SK-N-SH (cell line): ENCODE data around the gene AREL1. TPM values are rescaled to one million over a fixed set of nuclear protein-coding genes. Genes with fewer than 3 reads are reported as not detected.

Experiments
- CTCF ChIA-PET: fragments of 300-600, 350-600 bp; formaldehyde crosslinking; extraction: SDS; loops from one replicate; lab custom pipeline; 2021; lab: Yijun Ruan, JAX
- POLR2A ChIA-PET: fragments of 350-600 bp; sonication (Branson Sonifier 250); formaldehyde crosslinking; extraction: SDS; loops from one replicate; lab custom pipeline; 2020; ENCODE audit warnings: antibody characterized with exemption, inconsistent platforms; lab: Yijun Ruan, JAX
- DNase-seq: peaks from one replicate; pipeline ENCODE4 v3.0.0; 2012
- H2AFZ ChIP-seq: fragments of 200-600 bp; sonication (generic); 2 replicates; pipeline ENCODE4 v1.8.1; 2016; ENCODE audit warnings: antibody characterized with exemption, mild to moderate bottlenecking, low read depth
- H3F3A ChIP-seq: fragments of 200-600 bp; sonication (generic); replicated peaks from 2 replicates; pipeline ENCODE3; 2016; ENCODE audit warnings: antibody characterized with exemption, mild to moderate bottlenecking; ENCODE audit not compliant: insufficient read depth
- H3K27ac ChIP-seq, 2 experiments: fragments of 200-500 bp in 1 of 2; fragments of 200-600 bp in 1 of 2; sonication (Bioruptor generic) in 1 of 2; sonication (generic), shearing (Covaris generic) in 1 of 2; 2 replicates each; pipeline versions ENCODE4 v1.5.1 to v1.6.1; 2014 to 2016; ENCODE audit warnings: low read depth in 2 of 2, inconsistent platforms in 1 of 2, low read length in 1 of 2, mild to moderate bottlenecking in 1 of 2, mixed read lengths in 1 of 2
- H3K27me3 ChIP-seq: fragments of 200-600 bp; sonication (generic), shearing (Covaris generic); 2 replicates; pipeline ENCODE4 v1.6.1; 2016; ENCODE audit warnings: mixed run types; ENCODE audit not compliant: insufficient read depth
- H3K36me3 ChIP-seq, 2 experiments: fragments of 200-500 bp in 1 of 2; fragments of 200-600 bp in 1 of 2; sonication (Bioruptor generic) in 1 of 2; sonication (generic) in 1 of 2; replicated peaks in 1 of 2; 2 replicates each; pipeline versions ENCODE3 to v1.5.1; 2014 to 2016; ENCODE audit warnings: low read length in 1 of 2, mild to moderate bottlenecking in 1 of 2; ENCODE audit not compliant: insufficient read depth in 2 of 2, control insufficient read depth in 1 of 2
- H3K4me1 ChIP-seq, 2 experiments: fragments of 200-500 bp in 1 of 2; fragments of 200-600 bp in 1 of 2; sonication (Bioruptor generic) in 1 of 2; sonication (generic), shearing (Covaris generic) in 1 of 2; 2 replicates each; pipeline versions ENCODE4 v1.5.1 to v1.6.1; 2014 to 2016; ENCODE audit warnings: low read depth in 1 of 2, low read length in 1 of 2, mixed run types in 1 of 2; ENCODE audit not compliant: insufficient read depth in 2 of 2, control insufficient read depth in 1 of 2
- H3K4me2 ChIP-seq: fragments of 200-600 bp; sonication (generic), shearing (Covaris generic); 2 replicates; pipeline ENCODE4 v1.6.1; 2017; ENCODE audit warnings: mixed run types
- H3K4me3 ChIP-seq, 2 experiments: fragments of 200-500 bp in 1 of 2; fragments of 200-600 bp in 1 of 2; sonication (Bioruptor generic) in 1 of 2; sonication (generic), shearing (Covaris generic) in 1 of 2; 2 replicates each; pipeline versions ENCODE4 v1.5.1 to v1.8.1; 2014 to 2016; ENCODE audit warnings: low read depth in 2 of 2, inconsistent platforms in 1 of 2, low read length in 1 of 2, mild to moderate bottlenecking in 1 of 2, mixed read lengths in 1 of 2, moderate library complexity in 1 of 2
- H3K79me2 ChIP-seq: fragments of 200-600 bp; sonication (generic); 2 replicates; pipeline ENCODE4 v1.8.1; 2017; ENCODE audit warnings: mild to moderate bottlenecking; ENCODE audit not compliant: insufficient read depth
- H3K9ac ChIP-seq: fragments of 200-600 bp; sonication (generic); 2 replicates; pipeline ENCODE4 v1.6.1; 2017; ENCODE audit warnings: mixed run types
- H3K9me2 ChIP-seq: fragments of 200-600 bp; sonication (generic); 2 replicates; pipeline ENCODE4 v1.6.1; 2017; ENCODE audit warnings: mixed run types
- H3K9me3 ChIP-seq: fragments of 200-600 bp; sonication (generic); 2 replicates; pipeline ENCODE4 v1.6.1; 2017; ENCODE audit warnings: mixed run types, mild to moderate bottlenecking, moderate library complexity
- H4K20me1 ChIP-seq: fragments of 200-600 bp; sonication (generic); 2 replicates; pipeline ENCODE4 v1.6.1; 2017; ENCODE audit warnings: mild to moderate bottlenecking, mixed run types; ENCODE audit not compliant: insufficient read depth
- ELF1 ChIP-seq: IDR thresholded peaks from 2 replicates; pipeline ENCODE4 v1.4.0; 2012
- EP300 ChIP-seq, 2 experiments: IDR thresholded peaks; 2 replicates each; pipeline versions ENCODE4 v1.4.0 to v1.6.1; 2012; ENCODE audit warnings: borderline replicate concordance in 1 of 2, low read depth in 1 of 2, low read length in 1 of 2
- EZH2phosphoT487 ChIP-seq: fragments of 200-600 bp; sonication (generic); IDR thresholded peaks from 2 replicates; pipeline ENCODE4 v1.6.1; 2017; ENCODE audit warnings: low read depth, mixed run types, mild to moderate bottlenecking, antibody characterized with exemption, moderate library complexity, borderline replicate concordance
- FOSL2 ChIP-seq: IDR thresholded peaks from 2 replicates; pipeline ENCODE4 v1.4.0; 2012; ENCODE audit warnings: low read depth, mild to moderate bottlenecking, moderate library complexity, borderline replicate concordance
- FOXJ3 ChIP-seq: sonication (generic); formaldehyde crosslinking; IDR thresholded peaks from 2 replicates; pipeline ENCODE4 v1.5.1; 2020; ENCODE audit warnings: mild to moderate bottlenecking, missing genetic modification reagents
- GATA2 ChIP-seq: sonication (generic); formaldehyde crosslinking; IDR thresholded peaks from 2 replicates; pipeline ENCODE4 v1.5.0; 2020; ENCODE audit warnings: mild to moderate bottlenecking, missing genetic modification reagents
- JUND ChIP-seq: IDR thresholded peaks from 2 replicates; pipeline ENCODE4 v1.4.0; 2012
- MAX ChIP-seq: IDR thresholded peaks from 2 replicates; pipeline ENCODE4 v1.4.0; 2012; ENCODE audit warnings: low read depth
- MXI1 ChIP-seq: IDR thresholded peaks from 2 replicates; pipeline ENCODE4 v1.6.1; 2012; ENCODE audit warnings: mild to moderate bottlenecking, low read depth, low read length, improper control_type of control experiment
- NFIC ChIP-seq: IDR thresholded peaks from 2 replicates; pipeline ENCODE4 v1.4.0; 2012; ENCODE audit warnings: borderline replicate concordance
- NRF1 ChIP-seq: IDR thresholded peaks from 2 replicates; pipeline ENCODE4 v1.6.1; 2012; ENCODE audit warnings: low read depth, mild to moderate bottlenecking, low read length
- POLR2AphosphoS5 ChIP-seq: IDR thresholded peaks from 2 replicates; pipeline ENCODE4 v1.6.1; 2012; ENCODE audit warnings: low read depth, low read length
- RAD21 ChIP-seq: IDR thresholded peaks from 2 replicates; pipeline ENCODE4 v1.6.1; 2012; ENCODE audit warnings: mild to moderate bottlenecking, low read length
- RCOR1 ChIP-seq: fragments of 150-350 bp; IDR thresholded peaks from 2 replicates; pipeline ENCODE4 v1.6.1; 2017; ENCODE audit warnings: antibody characterized with exemption, low read length
- RFX5 ChIP-seq: IDR thresholded peaks from 2 replicates; pipeline ENCODE4 v1.6.1; 2012; ENCODE audit warnings: mild to moderate bottlenecking, improper control_type of control experiment, low read length
- RXRA ChIP-seq: IDR thresholded peaks from 2 replicates; pipeline ENCODE4 v1.4.0; 2012; ENCODE audit warnings: low read depth, mild to moderate bottlenecking, borderline replicate concordance
- SIN3A ChIP-seq: IDR thresholded peaks from 2 replicates; pipeline ENCODE4 v1.6.1; 2012; ENCODE audit warnings: low read depth, mild to moderate bottlenecking, low read length, moderate library complexity, borderline replicate concordance
- SMC3 ChIP-seq: IDR thresholded peaks from 2 replicates; pipeline ENCODE4 v1.6.1; 2012; ENCODE audit warnings: low read depth, low read length, improper control_type of control experiment
- TAF1 ChIP-seq: IDR thresholded peaks from 2 replicates; pipeline ENCODE4 v1.6.1; 2012; ENCODE audit warnings: low read depth, mild to moderate bottlenecking, low read length, moderate library complexity, borderline replicate concordance
- TEAD4 ChIP-seq: IDR thresholded peaks from 2 replicates; pipeline ENCODE4 v1.4.0; 2012; ENCODE audit warnings: mild to moderate bottlenecking, borderline replicate concordance; ENCODE audit not compliant: insufficient read depth
- USF1 ChIP-seq: IDR thresholded peaks from 2 replicates; pipeline ENCODE4 v1.4.0; 2012; ENCODE audit warnings: low read depth, borderline replicate concordance
- YY1 ChIP-seq: IDR thresholded peaks from 2 replicates; pipeline ENCODE4 v1.4.0; 2012; ENCODE audit warnings: low read depth, mild to moderate bottlenecking
- WGBS: methylation state at CpG from one replicate; pipeline ENCODE4 v1.1.6; 2017; ENCODE audit warnings: low lambda C conversion rate; 5-methylcytosine and 5-hydroxymethylcytosine counted together
- polyA plus RNA-seq, 3 experiments: library from polyadenylated mRNA; depleted of rRNA; stranded (reverse); fragments of >200 nt; gene quantifications; 2 replicates each; pipeline ENCODE4 v1.2.3, GENCODE V29; 2012
- TF ChIP-seq, protein P1 (sequence below): fragments of 150-350 bp; IDR thresholded peaks from 2 replicates; pipeline ENCODE4 v1.6.1; 2017; ENCODE audit warnings: antibody characterized with exemption, low read length, low read depth, borderline replicate concordance
- TF ChIP-seq, protein P2 (sequence below): fragments of 150-350 bp; IDR thresholded peaks from 2 replicates; pipeline ENCODE4 v1.6.1; 2016; ENCODE audit warnings: mild to moderate bottlenecking, low read depth, low read length
- TF ChIP-seq, protein P3 (sequence below): IDR thresholded peaks from 2 replicates; pipeline ENCODE4 v1.6.1; 2012; ENCODE audit warnings: mild to moderate bottlenecking, low read depth, low read length, moderate library complexity
- TF ChIP-seq, protein P4 (sequence below): IDR thresholded peaks from 2 replicates; pipeline ENCODE4 v1.4.0; 2012; ENCODE audit warnings: low read depth, borderline replicate concordance

Gene AREL1
- polyA plus RNA-seq, 1 of the 3 experiments (the other 2 are of a cell fraction), result 35.1 TPM

GRCh38 chr14:74619672-74620131, 93.2 kb downstream of the AREL1 start:
- H3K4me2 ChIP-seq, result peak overlapping the region; percentile 84
- no peak overlapping the region for H3K4me3 ChIP-seq
- peak overlapping the region; percentile 72 to 99 for H3K27ac ChIP-seq
- peaks cover 14 to 49% of the 10 kb centered on the region in 2 experiments; a peak in 3 of 4 replicates for H3K4me1 ChIP-seq
- no peaks in the 10 kb centered on the region for H3K27me3 ChIP-seq
- peak overlapping the region; percentile 80 for H3K9ac ChIP-seq
- no peaks in the 10 kb centered on the region for H3K9me3 ChIP-seq
- no peak overlapping the region for H2AFZ ChIP-seq
- POLR2A ChIA-PET, result no interaction called here
- CTCF ChIA-PET, result interaction anchor here (0.9 to 9.2 kb wide), 4 partner anchors 9 to 119 kb away, joined by 3 to 84 read pairs (median 28); partner anchors contain the start of gene LTBP2
- peaks cover 25% of the 10 kb centered on the region; the same call in 1 of the 2 replicates for H3K79me2 ChIP-seq
- no peaks in the 10 kb centered on the region for H4K20me1 ChIP-seq
- no peaks in the 10 kb centered on the region for H3K36me3 ChIP-seq
- peaks cover 50% of the 10 kb centered on the region for H3F3A ChIP-seq
- no peak for DNase-seq
- 16% methylated on average over 5 of the region's 6 CpGs for WGBS
- H3K9me2 ChIP-seq, result no peaks in the 10 kb centered on the region
- TF ChIP-seq, protein P1, sequence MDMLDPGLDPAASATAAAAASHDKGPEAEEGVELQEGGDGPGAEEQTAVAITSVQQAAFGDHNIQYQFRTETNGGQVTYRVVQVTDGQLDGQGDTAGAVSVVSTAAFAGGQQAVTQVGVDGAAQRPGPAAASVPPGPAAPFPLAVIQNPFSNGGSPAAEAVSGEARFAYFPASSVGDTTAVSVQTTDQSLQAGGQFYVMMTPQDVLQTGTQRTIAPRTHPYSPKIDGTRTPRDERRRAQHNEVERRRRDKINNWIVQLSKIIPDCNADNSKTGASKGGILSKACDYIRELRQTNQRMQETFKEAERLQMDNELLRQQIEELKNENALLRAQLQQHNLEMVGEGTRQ, result no peak
- peak; percentile 97 for TF ChIP-seq RXRA
- TF ChIP-seq RCOR1, result no peak
- TF ChIP-seq POLR2AphosphoS5, result peak; percentile 73; the same call in 1 of the 2 replicates
- peak; percentile 75; the same call in 1 of the 2 replicates for TF ChIP-seq SIN3A
- TF ChIP-seq RFX5, result no peak
- TF ChIP-seq SMC3, result no peak
- peak; percentile 89 for TF ChIP-seq MAX
- TF ChIP-seq RAD21, result no peak
- peak; percentile 26; the same call in 1 of the 2 replicates for TF ChIP-seq TAF1
- no peak for TF ChIP-seq FOXJ3 (CRISPR knock-in tag)
- peak; percentile 98 for TF ChIP-seq TEAD4
- TF ChIP-seq YY1, result no peak
- TF ChIP-seq, protein P2, sequence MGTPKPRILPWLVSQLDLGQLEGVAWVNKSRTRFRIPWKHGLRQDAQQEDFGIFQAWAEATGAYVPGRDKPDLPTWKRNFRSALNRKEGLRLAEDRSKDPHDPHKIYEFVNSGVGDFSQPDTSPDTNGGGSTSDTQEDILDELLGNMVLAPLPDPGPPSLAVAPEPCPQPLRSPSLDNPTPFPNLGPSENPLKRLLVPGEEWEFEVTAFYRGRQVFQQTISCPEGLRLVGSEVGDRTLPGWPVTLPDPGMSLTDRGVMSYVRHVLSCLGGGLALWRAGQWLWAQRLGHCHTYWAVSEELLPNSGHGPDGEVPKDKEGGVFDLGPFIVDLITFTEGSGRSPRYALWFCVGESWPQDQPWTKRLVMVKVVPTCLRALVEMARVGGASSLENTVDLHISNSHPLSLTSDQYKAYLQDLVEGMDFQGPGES, result no peak
- peak; percentile 36 to 99; a peak in 3 of 4 replicates for TF ChIP-seq EP300 (IDR thresholded peaks at IDR 0.05; ENCODE audit: borderline replicate concordance in 1 of 2, low read depth in 1 of 2, low read length in 1 of 2)
- peak; percentile 98 for TF ChIP-seq FOSL2
- TF ChIP-seq USF1, result no peak
- no peak for TF ChIP-seq NRF1
- peak; percentile 99 for TF ChIP-seq NFIC
- no peak for TF ChIP-seq EZH2phosphoT487
- no peak for TF ChIP-seq GATA2
- TF ChIP-seq JUND, result peak; percentile 99
- TF ChIP-seq, protein P3, sequence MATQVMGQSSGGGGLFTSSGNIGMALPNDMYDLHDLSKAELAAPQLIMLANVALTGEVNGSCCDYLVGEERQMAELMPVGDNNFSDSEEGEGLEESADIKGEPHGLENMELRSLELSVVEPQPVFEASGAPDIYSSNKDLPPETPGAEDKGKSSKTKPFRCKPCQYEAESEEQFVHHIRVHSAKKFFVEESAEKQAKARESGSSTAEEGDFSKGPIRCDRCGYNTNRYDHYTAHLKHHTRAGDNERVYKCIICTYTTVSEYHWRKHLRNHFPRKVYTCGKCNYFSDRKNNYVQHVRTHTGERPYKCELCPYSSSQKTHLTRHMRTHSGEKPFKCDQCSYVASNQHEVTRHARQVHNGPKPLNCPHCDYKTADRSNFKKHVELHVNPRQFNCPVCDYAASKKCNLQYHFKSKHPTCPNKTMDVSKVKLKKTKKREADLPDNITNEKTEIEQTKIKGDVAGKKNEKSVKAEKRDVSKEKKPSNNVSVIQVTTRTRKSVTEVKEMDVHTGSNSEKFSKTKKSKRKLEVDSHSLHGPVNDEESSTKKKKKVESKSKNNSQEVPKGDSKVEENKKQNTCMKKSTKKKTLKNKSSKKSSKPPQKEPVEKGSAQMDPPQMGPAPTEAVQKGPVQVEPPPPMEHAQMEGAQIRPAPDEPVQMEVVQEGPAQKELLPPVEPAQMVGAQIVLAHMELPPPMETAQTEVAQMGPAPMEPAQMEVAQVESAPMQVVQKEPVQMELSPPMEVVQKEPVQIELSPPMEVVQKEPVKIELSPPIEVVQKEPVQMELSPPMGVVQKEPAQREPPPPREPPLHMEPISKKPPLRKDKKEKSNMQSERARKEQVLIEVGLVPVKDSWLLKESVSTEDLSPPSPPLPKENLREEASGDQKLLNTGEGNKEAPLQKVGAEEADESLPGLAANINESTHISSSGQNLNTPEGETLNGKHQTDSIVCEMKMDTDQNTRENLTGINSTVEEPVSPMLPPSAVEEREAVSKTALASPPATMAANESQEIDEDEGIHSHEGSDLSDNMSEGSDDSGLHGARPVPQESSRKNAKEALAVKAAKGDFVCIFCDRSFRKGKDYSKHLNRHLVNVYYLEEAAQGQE, result peak; percentile 73
- peak; percentile 41; the same call in 1 of the 2 replicates for TF ChIP-seq ELF1
- TF ChIP-seq, protein P4, sequence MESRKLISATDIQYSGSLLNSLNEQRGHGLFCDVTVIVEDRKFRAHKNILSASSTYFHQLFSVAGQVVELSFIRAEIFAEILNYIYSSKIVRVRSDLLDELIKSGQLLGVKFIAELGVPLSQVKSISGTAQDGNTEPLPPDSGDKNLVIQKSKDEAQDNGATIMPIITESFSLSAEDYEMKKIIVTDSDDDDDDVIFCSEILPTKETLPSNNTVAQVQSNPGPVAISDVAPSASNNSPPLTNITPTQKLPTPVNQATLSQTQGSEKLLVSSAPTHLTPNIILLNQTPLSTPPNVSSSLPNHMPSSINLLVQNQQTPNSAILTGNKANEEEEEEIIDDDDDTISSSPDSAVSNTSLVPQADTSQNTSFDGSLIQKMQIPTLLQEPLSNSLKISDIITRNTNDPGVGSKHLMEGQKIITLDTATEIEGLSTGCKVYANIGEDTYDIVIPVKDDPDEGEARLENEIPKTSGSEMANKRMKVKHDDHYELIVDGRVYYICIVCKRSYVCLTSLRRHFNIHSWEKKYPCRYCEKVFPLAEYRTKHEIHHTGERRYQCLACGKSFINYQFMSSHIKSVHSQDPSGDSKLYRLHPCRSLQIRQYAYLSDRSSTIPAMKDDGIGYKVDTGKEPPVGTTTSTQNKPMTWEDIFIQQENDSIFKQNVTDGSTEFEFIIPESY, result peak; percentile 88
- TF ChIP-seq MXI1, result no peak
